GM10847 (cell line): Measurements from ENCODE around the gene STAC2.

Experiments
- POLR2A ChIP-seq: IDR thresholded peaks from 2 replicates; pipeline ENCODE4 v1.6.1; 2011; ENCODE audit not compliant: insufficient read length; ENCODE audit errors: extremely low read depth

The STAC2 gene

DNA sequence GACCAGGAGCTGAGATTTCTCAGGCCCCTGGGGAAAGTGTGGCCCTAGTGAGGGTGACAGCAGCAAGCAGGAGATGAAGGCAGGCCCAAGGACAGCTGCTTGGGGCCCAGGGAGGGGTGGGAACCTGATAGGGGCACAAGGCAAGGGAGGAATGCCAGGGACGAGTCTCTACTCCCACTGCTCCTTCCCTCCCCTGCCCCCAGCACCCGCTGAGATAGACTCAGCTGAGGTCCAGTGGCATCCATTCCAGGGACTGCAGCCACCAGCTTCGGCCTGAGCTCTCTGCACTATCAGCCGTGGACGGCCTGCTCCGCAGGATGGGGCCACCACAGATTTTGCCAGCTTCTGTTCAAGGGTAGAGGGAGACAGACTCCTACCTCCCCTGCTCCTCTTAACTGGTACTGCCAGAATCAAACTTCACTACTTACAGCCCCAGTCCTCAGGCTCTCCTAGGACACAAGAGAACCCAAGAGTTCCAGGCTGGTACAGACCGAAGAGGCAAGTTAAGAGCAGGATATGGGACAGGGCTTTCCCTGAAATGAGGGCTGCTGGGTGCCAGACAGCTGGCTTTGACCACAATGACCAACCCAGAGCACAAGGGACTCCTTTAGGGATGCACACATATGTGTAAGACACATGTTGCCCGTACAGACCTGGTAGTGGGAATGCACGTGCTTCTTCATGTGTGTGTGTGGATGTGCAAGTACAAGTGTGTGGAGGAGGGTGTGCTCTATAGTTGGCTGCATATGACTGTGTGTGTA, 33.8 kb downstream of the STAC2 start:
- TF ChIP-seq POLR2A, result no peak

DNA sequence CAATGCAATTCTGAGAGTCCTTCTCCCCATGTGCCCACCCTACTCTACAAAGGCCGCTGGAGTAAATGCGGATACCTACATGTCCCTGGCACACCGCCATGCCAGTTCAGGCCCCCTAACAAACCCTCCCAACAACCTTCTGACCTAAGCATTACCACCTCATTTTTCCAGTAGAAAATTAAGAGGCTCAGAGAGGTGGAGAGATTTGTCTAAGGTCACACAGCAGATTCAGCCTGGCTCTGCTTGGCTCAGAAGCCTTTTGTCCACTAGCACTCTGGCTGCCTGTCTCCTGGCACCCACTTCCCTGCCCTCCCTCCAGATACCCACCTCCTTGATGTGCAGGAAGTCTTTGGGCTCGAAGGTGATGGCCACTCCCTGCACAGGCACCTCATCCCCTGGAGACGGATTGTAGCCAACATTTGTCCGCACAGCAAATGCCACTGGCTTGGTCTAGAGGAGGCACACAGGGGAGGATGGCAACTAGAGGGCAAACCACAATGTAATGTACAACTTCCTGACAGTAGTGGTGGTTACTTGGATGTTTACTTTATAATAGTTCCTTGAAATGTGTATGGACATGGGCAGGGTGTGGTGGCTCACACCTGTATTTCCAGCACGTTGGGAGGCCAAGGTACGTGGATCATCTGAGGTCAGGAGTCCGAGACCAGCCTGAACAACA, 38.5 kb downstream of the STAC2 start:
- no peak for TF ChIP-seq POLR2A

DNA sequence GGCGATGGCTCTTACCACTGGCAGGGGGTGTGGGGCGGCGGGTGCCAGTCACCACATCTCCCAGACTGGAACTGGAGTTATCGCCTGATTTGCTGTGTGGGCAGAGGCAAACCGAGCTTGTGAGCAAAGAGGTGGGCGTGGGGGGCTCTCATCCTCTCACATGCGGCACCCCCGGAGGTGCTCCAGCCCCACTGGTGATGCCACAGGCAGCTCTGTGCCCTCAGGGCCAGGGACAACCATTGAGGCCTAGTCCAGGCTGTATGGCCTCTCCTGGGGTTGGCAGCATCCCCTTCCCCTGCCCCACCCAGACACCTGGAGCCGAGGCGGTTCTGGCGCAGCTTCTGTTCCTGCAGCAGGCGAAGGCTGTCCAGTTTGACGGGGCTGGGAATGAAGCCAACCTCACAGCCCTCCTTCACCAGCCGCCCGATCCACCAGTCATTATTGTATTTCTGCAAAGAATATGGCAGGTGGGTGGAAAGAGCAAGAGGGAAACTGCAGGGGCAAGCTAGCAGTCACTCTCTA, 39.2 kb downstream of the STAC2 start:
- no peak for TF ChIP-seq POLR2A

DNA sequence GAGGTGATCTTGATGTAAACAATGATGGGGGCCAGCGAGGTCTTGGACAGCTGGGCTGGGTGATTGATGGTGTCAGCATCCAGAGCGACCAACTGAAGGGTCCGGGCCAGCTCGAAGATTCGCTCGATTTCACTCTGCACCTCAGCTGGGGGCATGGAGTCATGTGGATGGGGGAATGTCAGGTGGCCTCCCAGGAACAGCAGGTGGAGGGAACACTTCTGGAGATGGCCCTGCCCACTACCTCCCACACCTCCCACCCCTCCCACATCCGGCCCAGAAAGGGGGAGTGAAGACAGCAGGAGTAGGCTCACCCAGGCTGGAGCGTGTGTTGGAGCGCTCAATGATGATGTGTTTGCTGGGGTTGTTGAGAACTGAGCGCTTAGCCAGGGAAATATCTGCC, 42.0 kb downstream of the STAC2 start:
- no peak for TF ChIP-seq POLR2A

DNA sequence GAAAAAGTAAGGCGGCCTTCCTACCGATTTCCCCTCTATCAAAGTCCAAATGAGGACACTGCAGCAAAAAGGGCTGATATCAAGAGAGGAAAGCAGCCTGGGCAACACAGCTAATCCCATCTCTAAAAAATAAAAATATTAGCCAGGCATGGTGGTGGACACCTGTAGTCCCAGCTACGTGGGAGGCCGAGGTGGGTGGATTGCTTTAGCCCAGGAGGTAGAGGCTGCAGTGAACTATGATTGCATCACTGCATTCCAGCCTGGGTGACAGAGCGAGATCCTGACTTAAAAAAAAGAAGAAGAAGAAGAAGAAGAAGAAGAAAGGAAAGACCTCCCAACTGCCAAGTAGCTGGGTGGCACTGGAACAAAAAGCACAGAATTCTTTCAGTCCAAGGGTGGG, 42.7 kb downstream of the STAC2 start:
- TF ChIP-seq POLR2A, result no peak

DNA sequence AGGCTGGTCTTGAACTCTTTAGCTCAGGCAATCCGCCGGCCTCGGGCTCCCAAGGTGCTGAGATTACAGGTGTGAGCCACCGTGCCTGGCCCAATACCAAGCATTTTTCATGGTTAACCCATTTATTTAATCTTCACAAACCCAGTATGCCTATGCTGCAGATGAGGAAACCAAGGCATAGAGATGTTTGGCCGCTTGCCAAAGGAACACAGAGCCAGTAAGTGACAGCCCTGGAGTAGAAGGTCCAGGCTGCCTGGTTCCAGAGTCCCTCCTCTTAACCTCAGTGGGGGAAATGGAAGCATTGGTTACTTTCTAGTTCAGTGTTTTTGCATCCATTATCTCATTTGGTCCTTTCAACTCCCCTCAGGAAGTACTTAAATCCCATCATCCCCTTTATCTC, 44.4 kb downstream of the STAC2 start:
- TF ChIP-seq POLR2A, result no peak

DNA sequence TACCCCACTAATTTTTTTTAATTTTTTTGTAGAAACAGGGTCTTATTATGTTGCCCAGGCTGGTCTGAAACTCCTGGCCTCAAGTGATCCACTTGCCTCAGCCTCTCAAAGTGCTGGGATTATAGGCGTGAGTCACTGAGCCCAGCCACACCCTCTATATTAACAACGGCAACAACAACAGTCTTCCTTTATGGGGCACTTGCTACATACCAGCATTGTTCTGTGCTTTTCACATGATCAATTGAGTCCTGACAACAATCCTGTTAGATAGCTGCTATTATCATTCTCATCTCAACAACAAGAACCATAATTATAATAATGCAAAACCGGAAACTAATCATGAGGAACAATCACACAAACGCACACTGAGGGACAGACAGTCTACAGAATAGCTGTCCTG, 47.2 kb downstream of the STAC2 start:
- TF ChIP-seq POLR2A, result no peak

DNA sequence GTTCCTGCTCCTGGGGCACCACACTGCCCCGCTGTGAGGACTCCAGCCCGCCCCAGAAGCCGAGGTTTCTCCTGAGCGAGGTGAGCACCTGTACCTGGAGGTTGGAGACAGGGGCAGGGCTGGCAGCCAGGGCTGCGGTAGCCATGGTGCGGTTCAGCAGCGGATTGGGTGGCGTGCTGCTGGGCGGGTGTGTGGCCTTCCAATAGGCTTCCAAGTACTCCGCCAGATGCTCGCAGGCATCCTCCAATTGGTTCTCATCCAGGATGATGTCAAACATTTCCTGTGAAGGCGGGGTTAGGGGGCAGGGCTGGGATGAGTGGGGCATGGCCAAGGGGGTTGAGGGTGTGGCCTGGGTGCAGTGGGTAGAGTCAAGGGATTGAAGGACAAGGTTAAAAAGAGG, 48.5 kb downstream of the STAC2 start:
- TF ChIP-seq POLR2A, result no peak

DNA sequence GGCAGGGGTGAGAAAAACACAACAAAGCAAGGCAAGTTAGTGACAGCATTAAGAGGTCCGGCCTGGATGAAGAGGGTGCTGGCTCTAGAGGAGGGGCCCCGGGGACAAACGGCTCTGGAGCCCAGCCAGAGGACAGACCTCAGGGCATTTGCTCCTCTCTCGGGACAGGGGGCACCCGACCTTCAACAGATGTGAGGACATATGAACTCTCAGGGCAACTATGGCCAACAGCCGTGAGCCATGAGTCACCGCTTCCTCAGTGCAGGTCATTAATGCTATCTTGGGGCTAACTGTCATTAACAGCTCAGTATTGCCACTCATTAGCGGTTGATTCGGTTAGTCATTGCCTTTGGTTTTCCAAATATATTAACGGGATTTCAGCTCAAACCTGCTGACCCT, 50.1 kb downstream of the STAC2 start:
- no peak for TF ChIP-seq POLR2A

DNA sequence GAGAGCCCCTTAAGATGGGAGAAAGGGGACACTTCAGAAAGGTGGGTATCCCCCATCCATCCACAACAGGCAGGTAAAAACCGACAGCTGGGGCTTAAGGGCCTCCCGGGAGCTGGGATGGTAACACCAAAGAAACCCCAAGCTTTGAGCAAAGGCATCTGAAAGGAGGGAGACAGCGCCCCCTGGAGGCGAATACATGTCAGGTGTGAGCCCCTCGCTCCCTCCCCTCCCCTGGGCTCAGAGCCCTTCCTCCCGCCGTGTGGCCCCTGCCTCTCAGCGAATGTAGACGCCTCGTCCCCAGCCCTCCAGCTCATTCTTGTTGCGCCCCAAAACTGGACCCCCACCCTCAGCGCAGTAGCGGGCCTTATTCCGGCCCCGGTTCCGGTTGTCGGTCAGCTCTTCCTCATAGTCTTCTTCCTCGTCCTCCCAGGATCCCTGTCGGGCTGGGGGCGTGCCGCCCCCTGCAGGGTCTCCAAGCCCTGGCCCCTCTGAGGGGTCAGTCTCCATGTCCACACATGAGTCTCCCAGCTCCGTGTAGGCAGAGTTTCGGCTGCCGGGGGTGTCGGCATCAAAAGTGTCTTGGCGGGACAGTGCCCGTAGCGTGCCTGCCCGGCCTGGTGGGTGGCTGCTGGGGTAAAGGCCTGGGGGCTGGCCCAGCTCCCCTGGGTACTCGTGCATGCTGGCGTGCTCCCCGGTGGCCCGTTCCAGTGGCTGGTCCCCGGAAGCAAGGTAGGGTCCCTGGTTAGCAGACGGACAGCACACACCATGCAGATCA, 50.6 kb downstream of the STAC2 start:
- no peak for TF ChIP-seq POLR2A

DNA sequence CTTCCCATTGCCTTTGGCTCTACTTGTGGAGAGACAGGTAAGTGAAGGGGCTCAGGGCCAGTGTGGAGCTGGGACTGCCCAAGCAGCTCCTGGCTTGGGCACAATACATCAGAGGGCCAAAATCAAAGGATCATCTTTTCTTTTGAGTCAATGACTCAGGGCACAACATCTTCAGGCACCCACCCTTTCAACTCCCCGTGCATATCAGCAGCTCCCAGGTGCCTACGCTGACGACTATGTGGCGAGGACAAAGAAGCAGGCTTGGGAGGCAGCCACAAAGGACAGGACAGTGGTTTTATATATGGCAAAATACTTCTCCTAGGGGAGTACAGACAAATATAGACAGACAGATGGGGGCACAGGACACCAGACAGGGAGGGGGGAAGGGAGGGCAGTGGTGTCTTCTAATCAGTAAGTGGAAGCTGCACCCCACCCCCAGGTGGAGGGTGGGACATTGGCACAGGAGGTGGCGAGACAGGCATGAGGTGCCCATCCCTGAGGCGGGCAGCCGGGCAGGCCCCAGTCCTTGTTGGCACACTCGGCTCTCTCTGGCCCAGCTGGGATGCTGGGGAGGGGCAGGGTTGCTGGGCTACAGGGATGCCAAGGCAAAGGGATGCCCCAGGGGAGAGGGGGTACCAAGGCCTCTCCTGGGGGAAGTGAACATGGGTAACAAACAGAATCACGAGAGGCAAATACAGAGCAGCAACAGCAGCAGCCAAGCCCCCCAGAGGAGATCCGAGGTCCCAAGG, 52.0 kb downstream of the STAC2 start:
- no peak for TF ChIP-seq POLR2A

DNA sequence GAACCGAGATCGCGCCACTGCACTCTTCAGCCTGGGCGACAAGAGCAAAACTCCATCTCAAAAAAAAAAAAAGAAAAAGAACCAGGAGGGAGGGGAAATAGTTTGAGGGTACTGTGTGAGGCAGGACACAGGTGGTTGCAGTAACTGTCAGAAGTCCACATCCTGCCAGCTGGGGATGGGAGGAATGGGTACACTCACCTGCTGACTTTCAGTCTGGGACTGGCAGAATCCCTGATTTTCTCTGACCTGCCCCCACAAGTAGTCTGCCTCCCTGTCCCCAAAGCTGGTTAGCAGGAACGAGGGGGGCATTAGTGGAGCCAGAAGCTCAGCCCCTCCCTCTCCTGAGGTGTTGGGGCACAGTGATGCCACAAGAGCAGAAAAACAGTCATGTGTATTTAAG, 52.7 kb downstream of the STAC2 start:
- TF ChIP-seq POLR2A, result no peak

DNA sequence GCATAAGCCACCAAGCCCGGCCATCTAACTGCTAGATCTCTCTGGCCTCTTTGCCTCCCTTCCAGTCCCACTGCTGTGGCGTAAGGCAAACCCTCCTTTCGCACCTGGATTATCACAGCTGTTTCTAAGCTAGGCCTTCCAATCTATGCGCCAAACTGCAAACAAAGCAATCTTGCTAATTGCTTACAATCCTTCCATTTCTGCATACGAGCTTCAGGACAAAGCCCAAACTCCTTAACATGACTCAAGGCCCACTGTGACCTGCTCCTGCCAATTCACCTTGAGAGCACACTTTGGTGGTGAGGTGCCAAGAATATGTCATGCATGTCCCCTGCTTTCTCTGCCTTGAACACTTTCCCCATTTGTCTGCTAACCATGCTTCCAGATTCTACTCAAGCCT, 53.8 kb downstream of the STAC2 start:
- TF ChIP-seq POLR2A, result no peak

DNA sequence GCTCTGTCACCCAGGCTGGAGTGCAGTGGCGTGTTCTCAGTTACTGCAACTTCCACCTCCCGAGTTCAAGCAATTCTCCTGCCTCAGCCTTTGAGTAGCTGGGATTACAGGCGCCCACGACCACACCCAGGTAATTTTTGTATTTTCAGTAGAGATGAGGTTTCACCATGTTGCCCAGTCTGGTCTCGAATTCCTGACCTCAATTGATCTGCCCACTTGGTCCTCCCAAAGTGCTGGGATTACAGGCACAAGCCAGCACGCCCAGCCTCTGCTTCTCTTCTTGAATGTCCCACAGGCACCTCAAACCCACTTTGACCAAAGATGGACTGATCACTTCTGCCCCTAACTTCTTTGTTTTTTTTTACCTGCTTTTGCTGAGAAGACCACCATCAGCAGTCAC, 55.2 kb downstream of the STAC2 start:
- TF ChIP-seq POLR2A, result no peak

DNA sequence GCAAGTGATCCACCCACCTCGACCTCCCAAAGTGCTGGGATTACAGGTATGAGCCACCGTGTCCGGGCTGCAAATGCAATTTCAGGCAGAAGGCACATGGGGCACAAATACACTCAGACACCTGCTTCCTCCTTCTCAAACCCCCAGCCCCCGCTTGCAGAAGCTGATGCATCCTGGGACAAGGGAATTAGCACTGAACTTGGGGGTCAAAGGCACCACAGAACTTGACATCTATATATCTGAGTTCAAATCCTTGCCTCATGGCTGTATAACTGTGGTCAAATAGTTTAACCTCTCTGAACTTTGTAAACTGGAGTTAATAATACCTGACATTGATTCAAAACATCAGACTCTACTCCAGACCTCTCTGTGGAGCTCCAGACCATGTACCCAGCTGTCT, 55.6 kb downstream of the STAC2 start:
- no peak for TF ChIP-seq POLR2A
